HG02642 (cell line): ENCODE results near the gene DRC3.

ENCODE experiments used
- ATAC-seq: cut with Tn5 transposase; IDR thresholded peaks from one replicate; pipeline ENCODE4 v1.9.1; 2021; ENCODE audit warnings: mild to moderate bottlenecking; ENCODE audit not compliant: unreplicated experiment, poor library complexity

DRC3 gene

GRCh38 chr17:17963694-17964436 lies 8.8 kb upstream of the DRC3 start:
- no peak for ATAC-seq

GRCh38 chr17:17964710-17965109 lies 8.0 kb upstream of the DRC3 start:
- no peak for ATAC-seq

GRCh38 chr17:17965152-17965721 lies 7.4 kb upstream of the DRC3 start:
- ATAC-seq, result no peak

GRCh38 chr17:17966399-17966798 lies 6.3 kb upstream of the DRC3 start:
- ATAC-seq, result no peak

GRCh38 chr17:17970699-17971430 lies 1.8 kb upstream of the DRC3 start:
- ATAC-seq, result no peak

GRCh38 chr17:17971431-17972125 lies 1.1 kb upstream of the DRC3 start:
- ATAC-seq, result no peak

GRCh38 chr17:17972952-17973254 lies 241 bp downstream of the DRC3 start:
- ATAC-seq, result no peak

- no peak for ATAC-seq
Observed at GRCh38 chr17:17975436-17975835, 2.8 kb downstream of the DRC3 start.

GRCh38 chr17:17976931-17977570 lies 4.4 kb downstream of the DRC3 start:
- ATAC-seq, result no peak

GRCh38 chr17:17978481-17979424 lies 6.1 kb downstream of the DRC3 start:
- no peak for ATAC-seq

GRCh38 chr17:17979778-17980177 lies 7.1 kb downstream of the DRC3 start:
- ATAC-seq, result no peak

GRCh38 chr17:17981330-17981729 lies 8.7 kb downstream of the DRC3 start:
- no peak for ATAC-seq

- ATAC-seq, result no peak
Observed at GRCh38 chr17:17982801-17983200, 10.1 kb downstream of the DRC3 start.

GRCh38 chr17:17983376-17983775 lies 10.7 kb downstream of the DRC3 start:
- no peak for ATAC-seq

- no peak for ATAC-seq
Observed at GRCh38 chr17:17983776-17984175, 11.1 kb downstream of the DRC3 start.

- ATAC-seq, result no peak
Observed at GRCh38 chr17:17985153-17985552, 12.5 kb downstream of the DRC3 start.

- ATAC-seq, result no peak
Observed at GRCh38 chr17:17985555-17985954, 12.9 kb downstream of the DRC3 start.

GRCh38 chr17:17987187-17987896 lies 14.7 kb downstream of the DRC3 start:
- no peak for ATAC-seq

GRCh38 chr17:17987901-17988300 lies 15.2 kb downstream of the DRC3 start:
- no peak for ATAC-seq
